Endothelial cell of umbilical vein (primary cell): ENCODE measurements around the gene BASP1. TPM values are rescaled to one million over a fixed set of nuclear protein-coding genes. Genes with fewer than 3 reads are reported as not detected.

Experiments used
- BruUV-seq: library from RNA; stranded (reverse); fragments of 400-500 nt; replicated peaks from 2 replicates; lab custom pipeline; 2021; lab: Mats Ljungman, UMichigan
- CTCF ChIA-PET: fragments of 300-600, 350-600 bp; sonication (Branson Sonifier 250); formaldehyde crosslinking; loops from one replicate; lab custom pipeline; 2021; ENCODE audit warnings: antibody characterized with exemption, inconsistent platforms; lab: Charles Lee
- POLR2A ChIA-PET: fragments of 300-600, 350-600 bp; sonication (Branson Sonifier 250); formaldehyde crosslinking; loops from one replicate; lab custom pipeline; 2021; ENCODE audit warnings: antibody characterized with exemption, inconsistent platforms; lab: Charles Lee
- DNase-seq: peaks from one replicate; pipeline ENCODE4 v3.0.0-alpha.2; 2011; ENCODE audit warnings: low read depth, low spot score
- FAIRE-seq: peaks from 2 replicates; lab custom pipeline; 2011; peaks lifted over from hg19 to GRCh38; lab: Jason Lieb, UNC
- H2AFZ ChIP-seq: 2 replicates; pipeline ENCODE4 v1.6.0; 2012; ENCODE audit warnings: low read depth, low read length, control low read depth, inconsistent platforms
- H3K27ac ChIP-seq: 2 replicates; pipeline ENCODE4 v1.5.1; 2011; ENCODE audit warnings: low read depth, mild to moderate bottlenecking, control low read depth, low read length, moderate library complexity; ENCODE audit not compliant: insufficient read depth
- H3K27me3 ChIP-seq, 2 experiments: 2 replicates each; pipeline versions ENCODE4 v1.6.0 to v1.6.1; 2011; ENCODE audit warnings: low read length in 2 of 2, mixed read lengths in 1 of 2; ENCODE audit not compliant: control insufficient read depth in 2 of 2, insufficient read depth in 2 of 2
- H3K36me3 ChIP-seq, 2 experiments: 2 replicates in 1 of 2; 3 replicates in 1 of 2; pipeline ENCODE4 v1.5.1; 2011; ENCODE audit warnings: low read length in 2 of 2, mild to moderate bottlenecking in 1 of 2, moderate library complexity in 1 of 2; ENCODE audit not compliant: control insufficient read depth in 2 of 2, insufficient read depth in 2 of 2; ENCODE audit errors: extremely low read depth in 1 of 2
- H3K4me1 ChIP-seq: 3 replicates; pipeline ENCODE4 v1.5.1; 2011; ENCODE audit warnings: mild to moderate bottlenecking, low read length; ENCODE audit not compliant: control insufficient read depth, insufficient read depth; ENCODE audit errors: extremely low read depth
- H3K4me2 ChIP-seq: 2 replicates; pipeline ENCODE4 v1.6.1; 2011; ENCODE audit warnings: low read length, control low read depth, mixed read lengths; ENCODE audit not compliant: insufficient read depth
- H3K4me3 ChIP-seq, 3 experiments: fragments of 200-600 bp in 1 of 3; sonication (generic), shearing (Covaris generic) in 1 of 3; replicated peaks in 1 of 3; 2 replicates each; pipeline ENCODE4 v1.5.1; 2011 to 2016; ENCODE audit warnings: control low read depth in 3 of 3, low read length in 3 of 3, mild to moderate bottlenecking in 2 of 3, inconsistent platforms in 1 of 3, low read depth in 1 of 3, moderate library complexity in 1 of 3; ENCODE audit not compliant: insufficient read depth in 1 of 3
- H3K79me2 ChIP-seq: 2 replicates; pipeline ENCODE4 v1.6.0; 2012; ENCODE audit warnings: low read length, inconsistent platforms; ENCODE audit not compliant: control insufficient read depth, insufficient read depth
- H3K9ac ChIP-seq: replicated peaks from 2 replicates; pipeline ENCODE3; 2011; ENCODE audit warnings: low read length, control low read depth; ENCODE audit not compliant: insufficient read depth; ENCODE audit errors: extremely low read depth
- H3K9me1 ChIP-seq: replicated peaks from 3 replicates; pipeline ENCODE4 v1.6.0; 2011; ENCODE audit warnings: mild to moderate bottlenecking, low read length; ENCODE audit not compliant: control insufficient read depth, insufficient read depth; ENCODE audit errors: extremely low read depth
- H3K9me3 ChIP-seq: replicated peaks from 2 replicates; pipeline ENCODE4 v1.5.1; 2012; ENCODE audit warnings: low read length, inconsistent platforms; ENCODE audit not compliant: control insufficient read depth, insufficient read depth
- H4K20me1 ChIP-seq: replicated peaks from 2 replicates; pipeline ENCODE3; 2011; ENCODE audit warnings: mild to moderate bottlenecking, low read length; ENCODE audit not compliant: control insufficient read depth, insufficient read depth; ENCODE audit errors: extremely low read depth
- EZH2 ChIP-seq: IDR thresholded peaks from 2 replicates; pipeline ENCODE4 v1.6.1; 2012; ENCODE audit warnings: borderline replicate concordance, low read depth, mild to moderate bottlenecking, moderate library complexity, low read length, inconsistent platforms; ENCODE audit not compliant: severe bottlenecking
- FOS ChIP-seq: IDR thresholded peaks from 2 replicates; pipeline ENCODE4 v1.6.1; 2011; ENCODE audit warnings: mild to moderate bottlenecking, low read length, moderate library complexity, borderline replicate concordance; ENCODE audit not compliant: insufficient read depth
- GATA2 ChIP-seq: IDR thresholded peaks from 2 replicates; pipeline ENCODE4 v1.7.0; 2011; ENCODE audit warnings: low read depth, mild to moderate bottlenecking, moderate library complexity, mixed read lengths, low read length; ENCODE audit not compliant: insufficient read length, insufficient read depth
- JUN ChIP-seq: IDR thresholded peaks from 2 replicates; pipeline ENCODE4 v1.6.1; 2011; ENCODE audit warnings: borderline replicate concordance, low read depth; ENCODE audit not compliant: insufficient read length, insufficient read depth
- MYC ChIP-seq: IDR thresholded peaks from one replicate; pipeline ENCODE4 v1.6.1; 2011; ENCODE audit warnings: mild to moderate bottlenecking, low read depth, low read length
- POLR2A ChIP-seq: IDR thresholded peaks from 2 replicates; pipeline ENCODE4 v1.6.1; 2012; ENCODE audit warnings: low read depth, mild to moderate bottlenecking, control low read depth, low read length
- POLR2AphosphoS5 ChIP-seq: IDR thresholded peaks from 2 replicates; pipeline ENCODE4 v1.6.1; 2012; ENCODE audit warnings: low read depth, mild to moderate bottlenecking, control low read depth, low read length, moderate library complexity; ENCODE audit not compliant: insufficient read depth
- dilution Hi-C: fragments of 300-500 bp; cut with MboI; formaldehyde crosslinking; loops from one replicate; pipeline ENCODE4 v1.15.0; 2019; ENCODE audit warnings: low sequenced_read_pairs; ENCODE audit not compliant: extremely low pct_ligation_motif_present
- intact Hi-C: fragments of 100-400 bp; cut with micrococcal nuclease; formaldehyde crosslinking; loops from one replicate; pipeline ENCODE4 v1.10.0; 2022
- polyA plus RNA-seq, 4 experiments: library from polyadenylated mRNA; depleted of rRNA in 3 of 4; stranded (reverse) in 3 of 4; unstranded in 1 of 4; fragments of >200 nt; gene quantifications; 2 replicates each; pipeline versions ENCODE4 v1.2.1 to v1.2.3, GENCODE V29; 2011 to 2012; ENCODE audit warnings: missing spikeins in 1 of 4
- total RNA-seq: library from RNA; stranded (reverse); gene quantifications from 2 replicates; pipeline ENCODE4 v1.2.3, GENCODE V29; 2021
- TF ChIP-seq, protein P1 (sequence below): IDR thresholded peaks from 2 replicates; pipeline ENCODE4 v1.6.1; 2011; ENCODE audit not compliant: insufficient read depth, insufficient read length
- TF ChIP-seq, protein P2 (sequence below), 2 donors: IDR thresholded peaks; 1 replicate in 1 of 2; 2 replicates in 1 of 2; pipeline ENCODE4 v1.5.1; 2011; ENCODE audit warnings: low read length in 2 of 2, mild to moderate bottlenecking in 2 of 2, moderate library complexity in 2 of 2, control low read depth in 1 of 2, inconsistent platforms in 1 of 2, low read depth in 1 of 2; ENCODE audit not compliant: insufficient read depth in 1 of 2; ENCODE audit errors: extremely low read depth in 1 of 2

BASP1 gene
- total and polyA plus RNA-seq, 2 donors (not counting 3 experiments of a cell fraction or from before 2014, with no cell fraction given) = 69.4 to 79.3 TPM

GRCh38 chr5:17312358-17312757 is 94.9 kb downstream of the BASP1 start:
- H3K27ac ChIP-seq = no peak overlapping the region
- H3K27me3 ChIP-seq = no peaks in the 10 kb centered on the region
- H3K4me3 ChIP-seq = no peak overlapping the region
- no peaks in the 10 kb centered on the region for H3K36me3 ChIP-seq
- TF ChIP-seq EZH2 = no peak
- TF ChIP-seq, protein P1, sequence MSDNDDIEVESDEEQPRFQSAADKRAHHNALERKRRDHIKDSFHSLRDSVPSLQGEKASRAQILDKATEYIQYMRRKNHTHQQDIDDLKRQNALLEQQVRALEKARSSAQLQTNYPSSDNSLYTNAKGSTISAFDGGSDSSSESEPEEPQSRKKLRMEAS = no peak
- TF ChIP-seq FOS = no peak
- no peak for TF ChIP-seq POLR2A
- no peak for TF ChIP-seq JUN
- TF ChIP-seq MYC = no peak
- TF ChIP-seq, protein P2, sequence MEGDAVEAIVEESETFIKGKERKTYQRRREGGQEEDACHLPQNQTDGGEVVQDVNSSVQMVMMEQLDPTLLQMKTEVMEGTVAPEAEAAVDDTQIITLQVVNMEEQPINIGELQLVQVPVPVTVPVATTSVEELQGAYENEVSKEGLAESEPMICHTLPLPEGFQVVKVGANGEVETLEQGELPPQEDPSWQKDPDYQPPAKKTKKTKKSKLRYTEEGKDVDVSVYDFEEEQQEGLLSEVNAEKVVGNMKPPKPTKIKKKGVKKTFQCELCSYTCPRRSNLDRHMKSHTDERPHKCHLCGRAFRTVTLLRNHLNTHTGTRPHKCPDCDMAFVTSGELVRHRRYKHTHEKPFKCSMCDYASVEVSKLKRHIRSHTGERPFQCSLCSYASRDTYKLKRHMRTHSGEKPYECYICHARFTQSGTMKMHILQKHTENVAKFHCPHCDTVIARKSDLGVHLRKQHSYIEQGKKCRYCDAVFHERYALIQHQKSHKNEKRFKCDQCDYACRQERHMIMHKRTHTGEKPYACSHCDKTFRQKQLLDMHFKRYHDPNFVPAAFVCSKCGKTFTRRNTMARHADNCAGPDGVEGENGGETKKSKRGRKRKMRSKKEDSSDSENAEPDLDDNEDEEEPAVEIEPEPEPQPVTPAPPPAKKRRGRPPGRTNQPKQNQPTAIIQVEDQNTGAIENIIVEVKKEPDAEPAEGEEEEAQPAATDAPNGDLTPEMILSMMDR (IDR thresholded peaks at IDR 0.05; ENCODE audit: extremely low read depth in 1 of 2, insufficient read depth in 1 of 2, low read depth in 1 of 2, low read length in 2 of 2) = no peak
- TF ChIP-seq POLR2AphosphoS5 = no peak
- no peak for TF ChIP-seq GATA2
- no peaks in the 10 kb centered on the region for H4K20me1 ChIP-seq
- no peaks in the 10 kb centered on the region for H3K9me3 ChIP-seq
- BruUV-seq = no TSS peak
- FAIRE-seq = no peak
- no peaks in the 10 kb centered on the region for H3K9me1 ChIP-seq
- DNase-seq = no peak
- dilution Hi-C loops (no loop called here), intact Hi-C loops (no loop called here)
- no peaks in the 10 kb centered on the region for H3K4me1 ChIP-seq
- H2AFZ ChIP-seq = no peak overlapping the region
- H3K9ac ChIP-seq = no peak overlapping the region
- no peak overlapping the region for H3K4me2 ChIP-seq
- ChIA-PET POLR2A (no interaction called here), CTCF (no interaction called here)
- H3K79me2 ChIP-seq = no peaks in the 10 kb centered on the region
